RWPE2 (cell line): ENCODE data around the gene VGF.
"Not testable (repeated sequence)": the region's sequence is repeated elsewhere in the genome, so short reads cannot be mapped to it uniquely, and the experiment has no call there.

Experiments used
- ATAC-seq: fragments of 200-7000 bp; cut with Tn5 transposase; 3 replicates; pipeline ENCODE4 v1.9.1; 2021; ENCODE audit warnings: low read depth
- DNase-seq: peaks from one replicate; pipeline ENCODE4 v3.0.0-alpha.2; 2020; ENCODE audit warnings: low spot score
- H3K27ac ChIP-seq: fragments of 450-650 bp; 2 replicates; pipeline ENCODE4 v1.5.1; 2017; ENCODE audit warnings: mild to moderate bottlenecking; ENCODE audit not compliant: poor library complexity, severe bottlenecking
- H3K27me3 ChIP-seq: fragments of 250-450 bp; sonication (Bioruptor Pico); 2 replicates; pipeline ENCODE4 v1.5.1; 2021; ENCODE audit warnings: mild to moderate bottlenecking, moderate library complexity; ENCODE audit not compliant: insufficient read depth, poor library complexity, severe bottlenecking
- H3K36me3 ChIP-seq: fragments of 250-450 bp; sonication (Bioruptor Pico); 2 replicates; pipeline ENCODE4 v1.5.1; 2020; ENCODE audit warnings: low read depth, mild to moderate bottlenecking, moderate library complexity
- H3K4me1 ChIP-seq: fragments of 250-450 bp; sonication (Bioruptor Pico); 2 replicates; pipeline ENCODE4 v1.5.1; 2021; ENCODE audit warnings: mild to moderate bottlenecking, moderate library complexity; ENCODE audit not compliant: insufficient read depth, poor library complexity, severe bottlenecking
- H3K4me3 ChIP-seq: fragments of 250-450 bp; sonication (Bioruptor Pico); 2 replicates; pipeline ENCODE4 v1.5.1; 2021; ENCODE audit warnings: mild to moderate bottlenecking, moderate library complexity; ENCODE audit not compliant: severe bottlenecking
- H3K9me3 ChIP-seq: fragments of 250-450 bp; sonication (Bioruptor Pico); 2 replicates; pipeline ENCODE4 v1.5.1; 2021; ENCODE audit warnings: mild to moderate bottlenecking, moderate library complexity; ENCODE audit not compliant: severe bottlenecking
- CTCF ChIP-seq: fragments of 450-650 bp; IDR thresholded peaks from one replicate; pipeline ENCODE4 v1.5.1; 2017; ENCODE audit warnings: mild to moderate bottlenecking, moderate library complexity; ENCODE audit not compliant: poor library complexity, severe bottlenecking

VGF gene

GRCh38 chr7:101201695-101202602, 36.6 kb upstream of the VGF start:
- Histone ChIP-seq H3K36me3 (no peaks in the 10 kb centered on the region), H3K4me3 (no peak overlapping the region), H3K27me3 (peaks cover 14% of the 10 kb centered on the region), H3K9me3 (no peaks in the 10 kb centered on the region), H3K27ac (no peak overlapping the region), H3K4me1 (no peaks in the 10 kb centered on the region)
- DNase-seq (no peak), ATAC-seq (no peak)
- no peak for TF ChIP-seq CTCF

- H3K36me3 ChIP-seq, result no peaks in the 10 kb centered on the region
- no peak for TF ChIP-seq CTCF
- peaks cover 14% of the 10 kb centered on the region for H3K27me3 ChIP-seq
- H3K9me3 ChIP-seq, result no peaks in the 10 kb centered on the region
- no peaks in the 10 kb centered on the region for H3K4me1 ChIP-seq
- ATAC-seq (no peak), DNase-seq (no peak)
- no peak within 1 kb of the TSS for H3K4me3 ChIP-seq
- no peak within 1 kb of the TSS for H3K27ac ChIP-seq
Observed at GRCh38 chr7:101200862-101201599, 35.7 kb upstream of the VGF start, which contains the start of gene MOGAT3. Gene MOGAT3 (minus strand): TSS chr7:101201036. CDS start chr7:101200854, 182 bp downstream.

GRCh38 chr7:101200504-101200861, 35.1 kb upstream of the VGF start:
- H3K36me3 ChIP-seq, result no peaks in the 10 kb centered on the region
- ATAC-seq, result no peak
- H3K27ac ChIP-seq, result no peak overlapping the region
- no peaks in the 10 kb centered on the region for H3K4me1 ChIP-seq
- no peaks in the 10 kb centered on the region for H3K9me3 ChIP-seq
- H3K4me3 ChIP-seq, result no peak overlapping the region
- DNase-seq, result no peak
- H3K27me3 ChIP-seq, result peaks cover 14% of the 10 kb centered on the region
- TF ChIP-seq CTCF, result no peak

GRCh38 chr7:101199522-101199921, 34.2 kb upstream of the VGF start:
- not testable (repeated sequence) for H3K4me1 ChIP-seq, DNase-seq, H3K9me3 ChIP-seq, H3K27ac ChIP-seq, H3K36me3 ChIP-seq, ATAC-seq, H3K4me3 ChIP-seq
- peaks cover 14% of the 10 kb centered on the region for H3K27me3 ChIP-seq

- peaks cover 14% of the 10 kb centered on the region for H3K27me3 ChIP-seq
- no peak for ATAC-seq
- no peak overlapping the region for H3K27ac ChIP-seq
- no peak for TF ChIP-seq CTCF
- no peaks in the 10 kb centered on the region for H3K9me3 ChIP-seq
- no peaks in the 10 kb centered on the region for H3K4me1 ChIP-seq
- no peak overlapping the region for H3K4me3 ChIP-seq
- no peak for DNase-seq
- H3K36me3 ChIP-seq, result no peaks in the 10 kb centered on the region
Observed at GRCh38 chr7:101198476-101198875, 33.1 kb upstream of the VGF start.
